GM13977 (cell line): ENCODE results near the gene KSR1.
A peak's percentile ranks its signal among the peaks of the same experiment; 100 is the strongest.

ENCODE experiments used
- DNase-seq: peaks from one replicate; pipeline ENCODE4 v3.0.0; 2012; ENCODE audit warnings: low spot score
- CTCF ChIP-seq: IDR thresholded peaks from 2 replicates; pipeline ENCODE4 v1.5.1; 2012; ENCODE audit warnings: mild to moderate bottlenecking, control low read depth; ENCODE audit not compliant: insufficient read depth; ENCODE audit errors: extremely low read depth, missing control alignments
- in situ Hi-C: fragments of 300-500 bp; cut with MboI; formaldehyde crosslinking; loops from one replicate; pipeline ENCODE4 v1.12.0; 2022; ENCODE audit warnings: low sequenced_read_pairs, low pct_unique_long_range_greater_than_20kb, mixed read lengths, inconsistent platforms; ENCODE audit not compliant: unreplicated experiment

The KSR1 gene

GRCh38 chr17:27494192-27495091 is 38.2 kb downstream of the KSR1 start:
- no peak for TF ChIP-seq CTCF
- DNase-seq: no peak
- in situ Hi-C loops: no loop called here

- in situ Hi-C loops: no loop called here
- TF ChIP-seq CTCF: no peak
- DNase-seq: peak; percentile 54
These were observed 39.2 kb downstream of the KSR1 start for GRCh38 chr17:27495460-27495859.

DNA sequence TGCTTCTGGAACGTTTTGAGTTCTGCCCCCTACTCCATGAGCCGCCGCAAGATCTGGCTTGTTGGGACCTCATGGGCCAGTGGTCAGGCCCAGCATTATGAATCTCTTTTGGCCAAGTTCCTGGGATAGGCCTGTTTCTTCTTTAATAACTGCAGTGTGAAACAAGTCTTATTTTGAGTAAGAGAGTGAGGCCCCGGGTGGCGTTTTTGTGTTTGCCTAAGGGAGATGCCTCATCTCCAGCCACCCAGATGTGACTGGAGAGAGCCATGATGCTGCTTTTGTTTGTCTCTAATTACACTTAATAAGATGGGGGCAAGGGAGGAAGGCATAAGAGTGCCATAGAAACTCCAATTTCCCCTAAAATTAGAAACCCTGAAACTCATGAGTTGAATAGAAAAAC is 39.8 kb downstream of the KSR1 start:
- in situ Hi-C loops: no loop called here
- DNase-seq: peak; percentile 52
- no peak for TF ChIP-seq CTCF

GRCh38 chr17:27496437-27496943 is 40.2 kb downstream of the KSR1 start:
- in situ Hi-C loops: no loop called here
- TF ChIP-seq CTCF: no peak
- DNase-seq: no peak

DNA sequence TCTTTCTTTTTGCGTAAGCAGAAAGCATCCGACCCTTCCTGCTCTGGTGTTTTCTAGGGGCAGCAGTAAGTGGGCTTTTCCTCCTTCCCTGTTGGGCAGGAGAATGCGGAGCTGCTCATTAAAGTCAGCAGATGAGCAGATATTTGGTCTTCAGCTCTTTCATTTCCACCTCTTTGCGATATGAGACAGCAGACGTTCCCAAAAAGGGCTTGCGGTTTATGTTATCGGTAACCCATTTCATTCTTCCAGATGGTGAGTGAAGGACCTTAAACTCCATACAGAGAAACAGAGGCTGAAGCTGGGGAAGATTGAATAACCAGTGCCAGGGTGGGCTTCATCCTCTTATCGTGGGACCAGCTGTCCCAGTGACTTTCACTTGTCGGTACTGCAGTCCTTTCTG is 40.7 kb downstream of the KSR1 start:
- in situ Hi-C loops: no loop called here
- no peak for DNase-seq
- TF ChIP-seq CTCF: no peak

- TF ChIP-seq CTCF: no peak
- in situ Hi-C loops: no loop called here
- no peak for DNase-seq
These were observed 41.4 kb downstream of the KSR1 start for GRCh38 chr17:27497696-27498095.
